Lower leg skin (tissue), 3 donors: ENCODE results near the gene GPC5.

ENCODE experiments used
- CTCF ChIP-seq, 3 donors: fragments of 450-650 bp; IDR thresholded peaks; one replicate each; pipeline ENCODE4 v1.5.1; 2016; ENCODE audit warnings: antibody characterized with exemption in 3 of 3, mild to moderate bottlenecking in 3 of 3, moderate library complexity in 2 of 3
- POLR2A ChIP-seq, 2 donors: fragments of 450-650 bp; IDR thresholded peaks; one replicate each; pipeline ENCODE4 v1.6.1; 2016 to 2017; ENCODE audit warnings: antibody characterized with exemption in 2 of 2, mild to moderate bottlenecking in 1 of 2, moderate library complexity in 1 of 2

- TF ChIP-seq CTCF (IDR thresholded peaks at IDR 0.05) (no peak), POLR2A (IDR thresholded peaks at IDR 0.05) (no peak)
These were observed 1223.6 kb downstream of the GPC5 start for GRCh38 chr13:92621985-92622384.
